Stimulated activated CD8-positive, alpha-beta memory T cell treated with anti-CD3 and anti-CD28 coated beads, Interleukin-7, amount 100 ng/mL, for 1 hour (primary cell): ENCODE measurements around the gene SPOPL.

Experiments
- DNase-seq, 2 donors: peaks; one replicate each; pipeline ENCODE4 v3.0.0-alpha.2; 2020; ENCODE audit warnings: low read depth in 2 of 2

SPOPL gene

DNA sequence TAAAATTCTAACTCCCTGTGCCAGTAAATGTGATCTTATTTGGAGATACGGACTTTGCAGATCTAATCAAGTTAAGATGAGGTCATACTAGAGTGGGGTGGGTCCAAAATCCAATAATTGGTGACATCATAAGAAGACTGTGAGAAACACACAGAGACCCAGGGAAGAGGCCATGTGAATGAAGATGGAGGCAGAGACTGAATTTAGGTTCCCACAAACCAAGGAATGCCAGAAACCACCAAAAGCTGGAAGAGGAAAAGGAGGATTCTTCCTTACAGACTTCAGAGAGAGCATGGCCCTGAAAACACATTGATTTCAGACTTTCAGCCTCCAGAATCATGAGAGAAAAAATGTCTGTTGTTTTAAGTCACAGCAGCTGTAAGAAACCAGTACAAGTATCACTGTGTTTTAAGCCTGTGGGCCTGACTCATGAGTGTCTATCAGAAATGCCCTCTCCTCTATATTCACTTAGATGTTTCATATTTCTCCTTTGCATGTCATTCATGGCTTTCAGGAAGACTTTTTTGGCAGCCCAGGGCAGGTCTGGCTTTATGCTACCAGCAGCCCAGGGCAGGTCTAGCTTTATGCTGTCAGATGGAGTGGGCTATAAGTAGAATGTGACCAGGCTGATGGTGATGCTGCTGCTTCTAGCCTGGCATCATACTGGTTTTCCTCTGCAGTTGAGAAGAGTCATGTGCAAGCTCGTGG lies 100.0 kb downstream of the SPOPL start:
- DNase-seq: no peak

DNA sequence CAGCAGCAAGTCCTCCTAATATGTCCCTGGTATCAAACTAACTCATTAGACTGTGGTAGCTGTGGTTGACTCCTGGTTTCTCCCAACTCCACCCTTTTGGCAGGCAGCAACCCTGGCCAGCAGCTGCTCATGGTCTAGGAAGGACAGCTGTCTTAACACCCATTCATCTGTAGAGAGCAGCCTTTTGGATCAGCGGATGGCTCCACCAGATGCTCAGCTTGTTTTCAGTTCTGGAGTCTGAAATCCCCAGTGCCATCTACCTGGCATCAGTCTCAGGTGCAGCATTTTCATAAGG lies 100.5 kb downstream of the SPOPL start:
- DNase-seq: no peak

DNA sequence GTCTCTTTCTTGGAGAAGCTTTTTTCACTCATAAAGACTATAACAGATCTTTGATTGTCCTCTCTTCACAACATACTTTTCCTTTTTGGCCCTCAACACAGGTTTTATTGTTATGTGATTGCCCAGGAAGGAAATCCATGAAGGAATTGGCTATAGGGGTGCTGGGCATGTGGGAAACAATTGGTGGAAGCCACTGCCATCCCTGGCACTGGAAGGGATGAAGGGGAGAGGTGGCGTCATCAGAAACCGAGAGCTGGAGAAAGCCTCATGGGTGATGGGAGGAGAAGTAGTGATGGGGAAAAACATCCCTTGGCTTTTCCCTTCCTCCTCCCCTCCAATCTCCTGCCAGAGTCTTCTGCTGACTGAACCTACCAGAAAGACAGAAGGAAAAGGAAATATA lies 106.2 kb downstream of the SPOPL start:
- DNase-seq: no peak

DNA sequence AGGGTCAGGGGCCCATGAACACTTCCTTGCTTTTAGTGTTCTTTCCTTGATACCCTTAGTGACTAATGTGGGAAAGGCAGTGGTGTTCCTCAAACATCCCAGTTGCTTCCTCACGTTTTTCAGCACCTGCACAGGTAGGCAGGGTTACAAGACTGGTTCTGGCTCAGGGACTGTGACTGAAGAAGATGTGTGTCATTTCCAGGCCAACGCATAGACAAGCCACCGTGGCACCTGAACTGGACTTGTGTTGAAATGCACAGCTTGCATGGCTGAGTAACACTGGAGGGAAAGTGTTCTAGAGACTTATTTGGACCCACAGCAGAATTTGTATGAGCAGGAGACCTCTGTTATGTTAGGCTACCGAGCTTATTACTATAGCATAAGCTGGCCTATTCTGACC lies 107.9 kb downstream of the SPOPL start:
- DNase-seq: no peak

DNA sequence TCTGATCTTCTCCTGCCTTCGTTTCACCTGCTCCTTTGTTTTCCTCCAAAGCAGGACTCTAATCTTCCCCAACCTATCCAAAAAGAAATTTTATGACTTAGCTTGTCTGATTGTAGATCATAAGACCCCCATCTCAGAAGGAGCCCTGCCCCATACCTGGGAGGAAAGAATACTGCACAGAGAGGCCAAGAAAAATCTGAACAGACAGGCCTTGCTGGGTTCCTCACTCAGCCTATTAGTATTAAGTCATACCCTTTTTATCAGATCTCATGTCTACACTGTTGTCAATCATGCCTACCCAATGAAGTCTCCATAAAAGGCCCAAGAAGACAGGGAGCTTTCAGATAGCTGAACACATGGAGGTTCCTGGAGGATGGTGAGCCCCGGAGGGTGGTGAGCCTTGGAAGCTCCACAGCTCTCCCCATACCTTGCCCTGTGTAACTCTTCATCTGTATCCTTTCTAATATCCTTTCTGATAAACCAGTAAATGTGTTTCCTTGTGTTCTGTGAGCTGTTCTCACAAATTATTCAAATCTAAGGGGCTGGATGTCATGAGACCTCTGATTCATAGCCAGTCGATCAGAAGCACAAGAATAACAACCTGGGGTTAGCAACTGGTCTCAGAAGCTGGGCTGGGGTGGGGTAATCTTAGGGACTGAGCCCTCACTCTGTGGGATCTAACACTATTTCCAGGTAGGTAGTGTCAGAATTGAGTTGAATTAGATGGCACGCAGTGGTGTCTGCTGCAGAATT lies 108.8 kb downstream of the SPOPL start:
- DNase-seq: no peak

DNA sequence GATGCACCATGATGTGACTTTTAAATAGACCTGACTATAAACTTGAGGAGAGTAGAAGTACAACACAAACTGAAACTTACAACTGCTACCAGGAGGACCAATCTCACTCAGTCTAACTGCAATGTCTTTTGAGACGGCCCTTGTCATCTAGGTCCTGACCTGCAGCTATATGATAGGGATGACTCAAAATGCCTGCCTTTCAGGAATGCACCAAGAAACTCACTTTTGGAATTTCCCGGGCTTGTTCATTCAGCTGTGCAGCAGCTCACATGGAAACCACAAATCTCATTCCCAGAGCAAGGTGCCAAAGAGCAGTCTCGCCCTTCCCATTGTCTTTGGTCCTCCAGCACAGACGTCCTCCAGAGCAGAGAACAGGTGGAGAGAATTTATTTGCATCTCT lies 113.7 kb downstream of the SPOPL start:
- no peak for DNase-seq

DNA sequence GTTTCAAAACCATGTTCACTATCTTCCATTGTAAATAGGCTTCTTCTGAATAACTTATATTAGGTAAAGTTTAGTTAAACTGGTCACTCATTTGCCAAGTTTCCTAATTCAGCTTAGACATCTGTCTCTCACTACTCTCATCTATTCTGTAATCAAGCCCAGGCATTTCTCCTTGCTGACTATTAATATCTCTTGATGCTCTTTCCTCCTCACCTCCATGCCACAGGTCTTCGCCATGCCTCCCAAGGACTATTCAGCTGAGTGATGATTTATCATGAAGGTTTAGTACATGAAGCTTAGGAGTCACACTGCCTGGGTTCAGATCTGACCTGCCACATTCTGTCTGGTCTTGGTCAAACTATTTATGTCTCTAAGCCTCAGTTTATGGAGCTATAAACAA lies 115.5 kb downstream of the SPOPL start:
- DNase-seq: no peak

DNA sequence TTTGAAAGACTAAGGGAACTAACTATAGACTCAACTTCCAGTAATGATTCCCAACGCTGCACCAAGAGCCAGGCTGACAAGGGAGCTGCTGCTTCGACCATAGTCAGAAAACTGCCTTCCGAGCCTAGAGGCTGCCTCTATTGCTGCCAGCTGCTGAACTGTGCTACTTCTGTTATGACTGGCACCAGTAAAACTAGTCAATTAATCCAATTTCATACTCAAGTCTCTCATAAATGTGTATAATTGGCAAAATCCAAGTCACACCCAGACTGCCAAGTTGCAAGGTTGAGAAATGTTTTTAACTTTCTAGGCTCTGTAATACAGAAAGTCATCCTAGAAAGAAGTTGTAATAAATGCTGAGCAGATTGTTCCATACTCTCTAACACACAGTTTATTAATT lies 117.4 kb downstream of the SPOPL start:
- DNase-seq: no peak

DNA sequence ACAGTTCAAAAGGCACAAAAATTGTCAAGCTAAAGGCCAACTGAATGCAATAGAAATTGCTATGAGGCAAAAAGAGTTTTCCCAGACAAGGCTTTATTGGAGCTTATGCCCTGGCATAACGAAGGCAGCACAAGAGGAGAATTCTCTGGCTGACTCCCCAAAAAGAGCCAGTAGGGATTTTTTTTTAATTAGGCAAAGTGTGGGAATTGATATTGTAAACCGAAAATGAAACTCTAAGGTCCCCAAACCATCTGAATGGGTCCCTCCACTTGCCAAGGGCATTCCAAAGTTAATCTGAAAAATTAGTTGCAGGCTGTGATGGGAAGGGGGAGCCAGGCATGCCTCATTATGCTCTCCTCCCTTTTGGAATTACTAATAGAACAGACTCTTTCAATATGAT lies 118.9 kb downstream of the SPOPL start:
- DNase-seq: no peak

DNA sequence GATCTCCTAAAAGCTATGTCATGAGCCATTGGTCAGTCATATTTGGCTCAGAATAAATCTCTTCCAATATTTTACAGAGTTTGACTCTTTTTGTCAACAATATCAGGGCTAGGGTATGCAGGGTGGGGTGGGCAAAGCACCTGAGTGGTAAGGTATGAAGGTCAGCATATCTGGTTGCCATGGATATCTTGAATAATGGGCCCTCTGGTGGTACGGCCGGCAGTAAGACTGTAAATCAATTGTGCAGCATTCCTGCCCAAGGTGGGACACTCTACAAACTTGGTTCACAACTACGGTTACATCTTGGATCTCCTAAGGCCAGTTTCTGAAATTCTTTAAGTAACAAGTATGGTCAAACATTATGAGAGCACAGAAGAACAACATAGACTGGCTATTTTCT lies 119.6 kb downstream of the SPOPL start:
- DNase-seq: no peak

DNA sequence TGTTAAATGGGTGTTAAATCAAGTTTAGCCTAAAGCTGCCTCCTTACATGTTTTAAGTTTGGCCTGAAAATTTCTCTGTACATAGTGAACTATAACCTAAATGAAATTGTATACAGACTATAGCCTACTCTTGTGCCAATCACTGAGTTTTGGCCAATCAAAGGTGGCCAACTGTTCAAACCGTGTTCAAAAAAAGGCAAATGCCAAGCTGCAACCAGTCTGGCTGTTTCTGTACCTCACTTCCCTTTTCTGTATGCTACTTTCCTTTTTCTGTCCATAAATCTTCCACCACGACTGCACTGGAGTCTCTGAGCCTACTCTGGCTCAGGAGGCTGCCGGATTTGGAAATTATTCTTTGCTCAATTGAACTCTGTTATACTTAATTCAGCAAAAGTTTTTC lies 121.0 kb downstream of the SPOPL start:
- no peak for DNase-seq
